ENCODE measurements around the gene SEC31A.
A peak's percentile ranks its signal among the peaks of the same experiment; 100 is the strongest.
"Not testable (repeated sequence)": the region's sequence is repeated elsewhere in the genome, so short reads cannot be mapped to it uniquely, and the experiment has no call there.

The SEC31A gene, protein sequence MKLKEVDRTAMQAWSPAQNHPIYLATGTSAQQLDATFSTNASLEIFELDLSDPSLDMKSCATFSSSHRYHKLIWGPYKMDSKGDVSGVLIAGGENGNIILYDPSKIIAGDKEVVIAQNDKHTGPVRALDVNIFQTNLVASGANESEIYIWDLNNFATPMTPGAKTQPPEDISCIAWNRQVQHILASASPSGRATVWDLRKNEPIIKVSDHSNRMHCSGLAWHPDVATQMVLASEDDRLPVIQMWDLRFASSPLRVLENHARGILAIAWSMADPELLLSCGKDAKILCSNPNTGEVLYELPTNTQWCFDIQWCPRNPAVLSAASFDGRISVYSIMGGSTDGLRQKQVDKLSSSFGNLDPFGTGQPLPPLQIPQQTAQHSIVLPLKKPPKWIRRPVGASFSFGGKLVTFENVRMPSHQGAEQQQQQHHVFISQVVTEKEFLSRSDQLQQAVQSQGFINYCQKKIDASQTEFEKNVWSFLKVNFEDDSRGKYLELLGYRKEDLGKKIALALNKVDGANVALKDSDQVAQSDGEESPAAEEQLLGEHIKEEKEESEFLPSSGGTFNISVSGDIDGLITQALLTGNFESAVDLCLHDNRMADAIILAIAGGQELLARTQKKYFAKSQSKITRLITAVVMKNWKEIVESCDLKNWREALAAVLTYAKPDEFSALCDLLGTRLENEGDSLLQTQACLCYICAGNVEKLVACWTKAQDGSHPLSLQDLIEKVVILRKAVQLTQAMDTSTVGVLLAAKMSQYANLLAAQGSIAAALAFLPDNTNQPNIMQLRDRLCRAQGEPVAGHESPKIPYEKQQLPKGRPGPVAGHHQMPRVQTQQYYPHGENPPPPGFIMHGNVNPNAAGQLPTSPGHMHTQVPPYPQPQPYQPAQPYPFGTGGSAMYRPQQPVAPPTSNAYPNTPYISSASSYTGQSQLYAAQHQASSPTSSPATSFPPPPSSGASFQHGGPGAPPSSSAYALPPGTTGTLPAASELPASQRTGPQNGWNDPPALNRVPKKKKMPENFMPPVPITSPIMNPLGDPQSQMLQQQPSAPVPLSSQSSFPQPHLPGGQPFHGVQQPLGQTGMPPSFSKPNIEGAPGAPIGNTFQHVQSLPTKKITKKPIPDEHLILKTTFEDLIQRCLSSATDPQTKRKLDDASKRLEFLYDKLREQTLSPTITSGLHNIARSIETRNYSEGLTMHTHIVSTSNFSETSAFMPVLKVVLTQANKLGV

DNA sequence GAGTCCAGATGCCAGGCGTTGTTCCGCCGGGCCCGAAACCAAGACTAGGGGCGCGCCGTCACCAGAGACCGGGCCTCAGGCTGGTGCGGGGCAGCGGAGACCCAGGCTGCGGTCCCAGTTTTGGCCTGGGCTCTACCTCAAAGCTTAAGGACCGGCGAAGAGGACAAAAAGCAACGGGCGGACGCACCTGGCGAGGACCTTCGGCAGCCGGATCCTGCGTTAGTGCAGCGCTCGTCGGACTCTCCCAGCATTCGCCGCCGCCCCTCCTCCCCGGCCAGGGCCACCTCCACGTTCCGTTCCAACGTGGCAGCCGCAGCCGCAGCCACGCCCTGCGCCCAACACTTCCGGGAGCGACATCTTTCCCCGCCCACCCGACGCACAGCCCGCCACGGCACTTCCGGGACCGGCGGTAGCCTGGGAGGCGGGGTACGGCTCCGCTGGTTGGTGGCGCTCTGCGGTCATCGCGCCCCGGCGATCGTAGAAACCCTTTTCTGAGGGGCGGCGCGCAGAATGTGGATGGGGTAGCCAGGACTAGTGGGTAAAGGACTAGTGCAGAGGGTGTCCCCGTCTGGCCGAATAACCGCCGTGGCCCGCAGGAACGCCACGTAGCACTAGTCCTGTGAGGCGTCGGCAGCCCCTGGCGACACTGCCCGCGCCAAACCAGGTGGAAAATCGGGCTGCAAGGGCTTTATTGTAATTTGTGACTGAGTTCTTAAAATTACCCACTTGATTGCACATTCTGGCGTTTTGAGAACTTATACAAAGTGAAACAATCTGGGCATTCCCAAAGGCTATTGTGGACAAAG, at the start of gene SEC31A:
Gene SEC31A (minus strand): TSS at position 253 of the 806 bp plus-strand sequence. CDS start 9,217 bp downstream, outside the sequence.
- DNase-seq: peak; percentile 98

DNA sequence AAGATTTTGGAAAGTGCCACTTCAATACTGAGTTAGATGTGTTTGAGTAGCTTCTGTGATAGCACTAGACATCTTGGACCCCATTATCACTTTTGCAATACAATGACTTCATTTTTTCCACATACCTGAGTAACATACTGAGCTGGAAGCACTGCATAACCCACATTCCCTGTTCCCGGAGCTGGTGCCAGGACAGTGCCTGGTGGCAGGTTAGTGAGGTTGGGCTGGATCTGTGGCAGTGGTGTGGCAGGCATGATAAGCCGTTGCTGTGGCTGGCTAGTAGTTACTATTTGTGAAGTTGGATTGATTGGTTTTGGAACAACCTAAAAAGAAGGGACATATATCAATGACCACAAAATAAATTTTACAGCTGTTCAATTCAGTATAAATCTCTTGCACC, 48.5 kb upstream of the SEC31A start:
- DNase-seq: no peak

DNA sequence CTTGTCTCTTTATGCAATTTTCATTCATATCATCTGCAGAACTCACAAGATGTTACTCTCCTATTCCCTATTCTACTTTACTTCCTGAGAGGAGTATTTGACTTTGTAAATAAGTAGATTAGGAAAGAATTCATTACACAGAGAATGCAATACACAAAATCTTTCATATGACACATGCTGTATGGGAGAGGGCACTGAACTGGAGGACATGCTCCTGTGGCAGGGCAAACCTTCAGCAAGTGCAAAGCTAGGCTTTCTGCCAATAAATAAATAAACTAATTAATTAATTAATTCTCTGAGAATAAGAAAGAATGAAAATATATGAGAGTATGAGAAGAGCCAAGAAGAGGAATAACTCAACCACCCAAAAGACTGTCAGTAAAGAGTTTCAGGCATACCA, 43.5 kb upstream of the SEC31A start:
- DNase-seq: no peak

DNA sequence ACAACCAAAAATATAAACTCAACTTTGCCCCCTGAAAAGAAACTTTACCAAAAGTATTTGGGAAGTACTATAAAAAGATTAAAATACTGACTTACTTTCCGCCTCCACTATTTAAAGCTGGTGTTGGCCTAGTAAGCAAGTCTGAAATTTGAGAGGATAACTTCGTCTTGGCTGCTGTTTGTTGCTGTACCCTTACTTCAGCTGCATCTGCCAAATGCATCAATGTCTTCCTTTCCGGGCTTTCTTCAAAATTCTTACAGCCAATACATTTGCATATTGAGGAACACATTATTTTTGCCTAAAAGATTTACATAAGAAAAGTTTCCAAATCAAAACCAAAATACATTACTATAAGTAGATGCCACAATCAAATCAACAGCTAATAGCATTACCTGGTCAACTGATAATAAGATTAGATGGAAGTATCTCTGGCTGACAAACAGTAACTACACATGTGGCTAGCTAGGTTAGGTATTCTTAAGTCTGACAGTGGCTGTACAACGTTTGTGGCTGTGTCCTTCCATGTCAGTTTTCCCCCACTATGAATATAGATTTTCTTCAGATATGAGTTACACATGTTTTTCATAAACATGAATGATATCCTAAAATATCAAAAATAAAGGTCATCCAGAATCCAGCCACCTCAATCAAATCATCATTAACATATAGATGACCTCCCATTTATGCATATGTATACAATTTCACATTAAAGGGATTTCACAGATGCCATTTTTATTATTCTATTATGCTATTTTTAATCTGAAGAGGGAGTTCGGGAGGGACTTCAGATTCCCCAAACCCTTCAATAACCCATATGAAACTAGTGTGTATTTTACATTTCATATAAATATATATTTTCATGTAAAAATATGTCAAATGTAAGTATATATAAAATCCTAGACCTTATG, 40.1 kb upstream of the SEC31A start:
- DNase-seq: no peak

DNA sequence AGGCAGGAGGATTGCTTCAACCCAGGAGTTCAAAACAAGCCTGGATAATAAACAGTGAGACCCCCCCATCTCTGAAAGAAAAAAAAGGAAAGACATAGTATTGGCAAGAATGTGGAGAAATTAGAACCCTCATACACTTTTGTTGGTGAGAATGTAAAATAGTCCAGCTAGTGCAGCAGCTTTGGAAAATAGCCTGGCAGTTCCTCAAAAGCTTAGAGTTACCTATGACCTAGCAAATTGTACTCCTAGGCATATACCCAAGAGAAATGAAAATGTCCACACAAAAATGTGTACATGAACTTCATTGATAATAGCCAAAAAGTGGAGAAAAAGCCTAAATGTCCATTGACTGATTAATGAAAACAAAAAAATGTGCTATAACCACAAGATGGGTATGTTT, 30.8 kb upstream of the SEC31A start:
- DNase-seq: no peak

DNA sequence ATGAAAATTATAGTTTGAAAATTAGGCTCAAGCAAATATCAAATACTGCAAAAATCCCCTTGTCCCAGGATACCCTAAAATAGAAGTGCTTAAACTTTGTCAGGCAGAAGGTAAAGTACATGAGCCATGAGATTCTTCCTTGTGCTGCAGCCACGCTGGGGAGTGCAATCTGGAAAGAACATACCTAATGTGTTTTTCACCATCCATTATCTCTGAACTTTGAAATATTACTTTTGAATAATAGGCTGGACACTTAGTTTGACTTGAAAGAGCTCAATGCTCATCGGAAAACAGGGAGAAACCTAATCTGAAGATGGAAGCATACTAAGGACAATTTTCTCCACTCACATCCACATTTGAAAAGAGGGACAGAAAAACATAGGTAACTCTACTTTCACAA, 28.4 kb upstream of the SEC31A start:
- DNase-seq: no peak

DNA sequence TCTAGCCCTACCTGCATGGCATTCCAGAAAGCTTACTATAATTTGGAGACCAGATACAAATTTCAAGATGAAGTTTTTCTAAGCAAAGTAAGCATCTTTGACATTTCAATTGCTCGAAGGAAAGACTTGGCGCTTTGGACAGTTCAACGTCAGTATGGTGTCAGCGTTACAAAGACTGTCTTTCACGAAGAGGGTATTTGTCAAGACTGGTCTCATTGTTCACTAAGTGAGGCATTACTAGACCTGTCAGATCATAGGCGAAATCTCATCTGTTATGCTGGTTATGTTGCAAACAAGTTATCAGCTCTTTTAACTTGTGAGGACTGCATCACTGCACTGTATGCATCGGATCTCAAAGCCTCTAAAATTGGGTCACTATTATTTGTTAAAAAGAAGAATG, 27.1 kb upstream of the SEC31A start:
- no peak for DNase-seq

DNA sequence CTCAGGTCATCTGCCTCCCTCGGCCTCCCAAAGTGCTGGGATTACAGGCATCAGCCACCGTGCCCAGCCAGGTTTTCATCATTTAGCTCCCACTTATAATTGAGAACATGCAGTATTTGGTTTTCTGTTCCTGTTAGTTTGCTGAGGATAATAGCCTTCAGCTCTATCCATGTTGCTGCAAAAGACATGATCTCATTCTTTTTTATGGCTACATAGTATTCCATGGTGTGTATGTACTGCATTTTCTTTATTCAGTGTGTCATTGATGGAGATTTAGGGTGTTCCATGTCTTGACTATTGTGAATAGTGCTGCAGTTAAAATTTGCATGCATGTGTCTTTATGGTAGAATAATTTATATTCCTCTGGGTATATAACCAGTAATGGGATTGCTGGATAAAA, 23.0 kb upstream of the SEC31A start:
- DNase-seq: not testable (repeated sequence)

DNA sequence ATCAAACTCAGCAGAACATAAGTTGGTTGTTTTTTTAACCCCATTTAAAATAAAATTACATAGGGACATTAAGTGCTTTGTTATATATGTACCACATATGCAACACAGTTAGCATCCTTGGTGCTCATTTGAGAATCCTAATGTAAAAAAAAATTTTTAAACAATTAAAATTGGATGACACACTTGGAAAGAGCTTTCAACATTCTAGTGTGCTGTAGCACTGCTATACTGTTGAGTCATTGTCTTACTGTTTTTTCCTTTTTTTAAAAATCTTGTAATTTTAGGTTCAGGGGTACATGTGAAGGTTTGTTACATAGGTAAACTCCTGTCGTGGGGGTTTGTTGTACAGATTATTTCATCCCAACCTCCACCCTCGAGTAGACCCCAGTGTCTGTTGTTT, 22.4 kb upstream of the SEC31A start:
- DNase-seq: no peak

DNA sequence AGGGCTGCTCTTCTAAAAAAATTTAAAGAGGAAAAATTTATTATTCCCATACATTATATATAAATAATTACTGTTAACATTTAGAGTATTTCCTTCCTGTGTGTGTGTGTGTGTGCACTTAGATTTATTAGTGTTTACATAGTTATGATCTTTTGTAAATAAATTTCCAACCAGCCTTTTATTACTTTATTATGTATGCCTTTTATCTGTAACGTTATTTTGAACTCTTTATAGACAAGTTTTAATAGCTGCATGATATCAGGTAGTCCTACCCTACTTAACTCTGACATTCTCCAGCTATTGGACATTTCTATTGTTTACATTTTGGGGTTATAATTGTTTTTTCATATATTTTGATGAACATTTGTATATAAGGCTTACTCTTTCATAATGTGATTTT, 18.4 kb upstream of the SEC31A start:
- no peak for DNase-seq

DNA sequence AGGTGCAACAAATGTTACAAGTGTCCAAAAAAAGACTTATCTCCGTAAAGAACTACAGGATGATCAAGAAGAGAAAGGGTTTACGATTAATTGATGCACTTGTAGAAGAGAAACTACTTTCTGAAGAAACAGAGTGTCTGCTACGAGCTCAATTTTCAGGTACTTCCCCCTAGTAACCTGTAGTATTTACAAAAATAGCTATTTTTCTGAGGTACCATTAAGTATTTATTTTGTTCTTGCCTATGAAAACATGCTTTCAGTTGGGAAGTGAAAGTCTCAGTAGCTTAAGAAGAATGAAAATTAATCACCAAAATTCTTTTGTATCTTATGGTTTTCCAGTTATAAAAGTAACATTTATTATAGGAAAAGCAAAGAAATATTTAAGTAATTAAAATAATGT, 15.5 kb upstream of the SEC31A start:
- DNase-seq: no peak

DNA sequence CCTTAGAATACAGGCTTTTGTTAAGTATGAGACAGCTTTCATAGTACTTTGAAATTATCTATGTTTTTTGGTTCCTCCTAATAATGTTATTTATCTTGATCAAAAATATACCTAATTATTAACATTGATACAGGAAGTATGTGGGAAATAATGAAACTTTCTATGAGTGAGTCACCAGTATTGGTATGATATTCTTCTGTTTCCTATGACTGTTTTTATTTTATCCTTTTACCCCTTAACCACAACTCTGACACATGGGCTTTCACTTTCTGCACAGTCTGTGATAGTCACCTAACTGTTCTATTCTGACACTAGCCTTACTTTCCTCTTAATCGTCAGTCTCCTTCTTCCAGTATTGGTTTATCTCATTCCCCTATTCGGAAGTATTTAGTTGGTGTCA, 14.3 kb upstream of the SEC31A start:
- DNase-seq: peak; percentile 91

DNA sequence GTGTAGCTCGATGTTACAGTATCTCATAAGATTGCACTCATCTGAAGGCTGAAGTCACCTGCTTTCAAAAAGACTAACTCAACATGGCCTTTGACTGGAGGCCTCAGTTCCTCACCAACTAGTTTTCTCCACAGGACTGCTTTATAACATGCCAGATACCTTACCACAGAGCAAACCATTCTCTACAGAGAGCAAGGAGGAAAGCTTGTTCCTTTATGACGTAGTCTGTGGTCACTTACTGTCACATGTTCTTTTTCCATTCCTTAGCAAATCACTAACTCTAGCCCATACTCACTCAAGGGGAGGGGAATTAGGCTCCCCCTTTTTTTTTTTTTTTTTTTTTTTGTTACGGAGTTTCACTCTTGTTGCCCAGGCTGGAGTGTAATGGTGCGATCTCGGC, 12.8 kb upstream of the SEC31A start:
- peak; percentile 66 for DNase-seq

DNA sequence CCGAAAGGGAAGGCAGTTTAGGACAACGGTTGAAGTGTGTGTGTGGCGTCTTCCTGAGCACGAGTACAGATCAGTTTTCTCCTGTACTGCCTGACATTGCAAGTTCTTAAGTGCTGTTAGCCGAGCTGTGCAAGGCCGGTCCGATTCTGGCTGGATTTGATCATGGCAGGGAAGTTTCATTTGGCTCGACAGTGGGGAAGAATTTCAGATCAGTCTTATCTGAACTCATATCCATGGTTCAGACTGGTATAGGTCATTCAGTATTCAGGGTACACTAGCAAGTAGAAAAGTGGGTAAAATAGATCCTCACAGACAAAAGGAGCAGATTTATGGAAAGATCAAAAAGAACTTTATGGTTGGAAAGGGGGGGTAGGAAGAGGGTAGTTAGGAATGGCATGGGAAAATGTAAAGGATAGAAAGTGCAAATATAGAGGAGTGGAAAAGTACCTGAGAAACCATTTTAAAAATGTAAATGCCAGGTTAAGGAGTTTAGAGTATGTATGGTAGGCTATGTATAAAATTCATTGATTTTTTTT, 10.3 kb upstream of the SEC31A start:
- no peak for DNase-seq

DNA sequence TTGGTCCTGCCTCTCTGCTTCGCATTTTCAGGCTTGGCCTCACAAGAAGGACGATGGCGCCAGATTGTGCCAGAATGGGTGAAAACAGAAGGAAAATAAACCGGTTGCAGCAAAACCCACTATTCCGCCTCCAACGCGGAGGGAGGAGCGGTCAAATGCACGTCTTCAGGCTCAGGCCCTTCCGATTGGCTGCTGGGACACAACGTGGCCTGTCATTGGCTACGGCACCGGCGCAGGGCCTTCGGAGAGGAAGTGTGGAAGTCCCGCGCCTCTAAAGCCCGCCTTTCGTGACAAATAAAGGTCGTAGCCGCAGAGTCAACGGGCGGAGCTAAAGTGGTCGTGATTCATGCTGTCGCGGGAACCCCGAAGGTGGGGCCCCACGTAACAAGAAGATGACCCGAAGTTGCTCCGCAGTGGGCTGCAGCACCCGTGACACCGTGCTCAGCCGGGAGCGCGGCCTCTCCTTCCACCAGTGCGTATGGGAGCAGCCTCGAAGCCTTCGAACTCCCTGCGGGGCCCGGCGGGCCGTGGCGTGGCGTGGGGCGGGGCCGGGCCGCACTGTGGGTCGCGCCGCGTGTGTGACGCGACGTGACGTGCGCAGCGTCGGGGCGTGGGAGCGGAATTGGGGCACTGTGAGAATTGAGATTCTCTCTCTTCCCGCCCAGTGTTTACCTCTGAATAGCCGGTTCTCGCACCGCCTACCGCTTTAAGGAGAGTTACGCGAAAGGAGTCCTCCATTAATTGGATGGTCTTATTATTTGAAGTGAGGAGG, 9.6 kb upstream of the SEC31A start, which contains the start of gene THAP9:
Gene THAP9 (plus strand): TSS at position 325 of the 772 bp plus-strand sequence. CDS start 68 bp downstream, at position 393.
- peak; percentile 99 for DNase-seq

DNA sequence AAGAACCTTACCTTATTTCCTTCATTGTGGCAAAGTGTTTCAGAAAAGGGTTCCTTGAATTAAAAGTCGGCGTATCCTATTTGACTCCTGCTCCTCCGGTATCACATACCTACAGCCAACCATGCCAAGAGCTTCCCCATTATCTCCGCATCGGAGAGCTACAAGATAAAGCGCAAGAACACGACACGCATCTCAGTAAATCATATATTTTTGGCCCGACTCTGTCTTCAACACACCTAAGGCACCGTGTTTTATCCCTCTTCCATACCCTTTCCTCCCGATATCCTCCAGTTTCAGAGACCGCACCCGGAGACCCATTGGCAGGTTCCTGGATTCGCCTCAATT, 9.1 kb upstream of the SEC31A start:
- DNase-seq: no peak

DNA sequence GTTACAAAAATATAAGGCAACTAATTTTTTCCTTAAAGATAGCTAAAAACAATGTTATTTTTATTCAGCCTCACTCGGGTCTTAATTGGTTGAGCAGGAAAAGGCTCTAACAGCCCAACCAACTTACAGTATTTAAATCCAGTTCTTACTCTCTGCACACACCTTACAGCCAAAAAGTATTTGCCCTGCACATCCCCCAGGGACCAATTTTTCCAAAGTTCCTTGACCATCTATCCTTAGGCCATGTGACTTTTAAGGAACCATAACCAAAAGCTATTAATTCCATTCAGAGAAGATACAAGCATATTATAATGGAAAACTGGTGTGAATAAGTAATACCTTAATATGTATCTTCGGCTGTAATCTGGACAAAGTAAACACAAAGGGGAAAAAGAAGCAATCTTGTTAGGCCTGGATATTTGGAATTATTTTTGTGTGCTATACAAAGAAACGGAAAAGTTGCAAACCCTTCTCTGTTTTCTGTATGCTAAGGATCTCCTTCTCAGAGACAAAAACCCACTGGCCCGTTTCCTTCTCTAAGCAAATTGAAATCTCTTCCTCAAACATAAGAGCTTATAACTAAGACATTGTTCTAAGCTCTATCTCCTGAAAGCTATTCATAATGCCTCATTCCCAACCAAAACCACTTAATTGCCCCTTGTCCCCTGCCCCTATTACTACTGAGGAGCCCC, 8.6 kb upstream of the SEC31A start:
- DNase-seq: no peak

DNA sequence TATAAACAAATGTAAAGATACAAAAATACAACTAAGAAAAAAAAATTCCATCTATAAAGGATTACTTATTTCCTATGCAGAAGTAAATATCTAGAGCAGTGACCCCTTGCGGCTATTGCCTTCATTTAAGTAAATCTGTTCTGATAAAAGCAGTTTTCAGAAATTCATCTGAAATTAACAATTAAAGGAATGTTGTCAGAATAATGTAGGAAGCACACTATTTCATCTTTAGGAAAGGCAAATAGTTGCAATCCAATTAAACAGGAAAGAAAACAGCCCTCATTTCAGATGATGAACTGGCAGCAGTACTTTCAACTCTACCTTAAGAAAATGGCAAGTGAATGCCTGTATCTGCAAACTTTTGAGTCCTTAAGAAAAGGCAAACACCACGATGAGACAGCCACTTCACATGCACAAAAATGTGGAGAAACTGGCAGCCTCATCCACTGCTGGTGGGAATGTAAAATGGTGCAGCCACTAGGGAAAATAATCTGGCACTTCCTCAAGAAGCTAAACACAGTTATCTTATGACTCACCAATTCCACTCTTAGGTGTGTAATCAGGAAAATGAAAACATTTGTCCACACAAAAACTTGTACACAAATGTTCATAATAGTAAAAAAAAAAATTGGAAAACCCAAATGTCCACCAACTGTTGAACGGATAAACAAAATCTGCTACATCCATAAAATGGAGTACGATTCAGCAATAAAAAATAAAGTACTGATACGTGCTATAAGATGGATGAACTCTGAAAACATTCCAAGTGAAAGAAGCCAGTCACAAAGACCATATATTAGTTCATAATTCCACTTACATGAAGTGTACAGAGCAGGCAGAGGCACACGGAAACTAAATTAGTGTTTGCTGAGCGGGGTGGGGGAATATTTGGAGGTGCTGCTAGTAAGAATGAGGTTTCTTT, 7.6 kb upstream of the SEC31A start:
- DNase-seq: no peak
